ENCODE measurements around the gene UBE3C. TPM values are rescaled to one million over a fixed set of nuclear protein-coding genes. Genes with fewer than 3 reads are reported as not detected.

UBE3C gene
- total and polyA plus RNA-seq, 2 of the 13 experiments (the other 11 are each of a cell fraction or from before 2014, with no cell fraction given) = 27.0 to 48.2 TPM

GRCh38 chr7:157273208-157274093 lies 134.7 kb downstream of the UBE3C start (continued):
- TF ChIP-seq ZNF598 (CRISPR knock-in tag; IDR thresholded peaks at IDR 0.05; ENCODE audit: borderline replicate concordance) (0 out of 2 replicates have a peak, but pooled peaks have one; percentile 42), HHEX (CRISPR knock-in tag; IDR thresholded peaks at IDR 0.05) (no peak), ZNF782 (CRISPR knock-in tag; IDR thresholded peaks at IDR 0.05; ENCODE audit: borderline replicate concordance) (0 out of 2 replicates have a peak, but pooled peaks have one; percentile 27), ZNF441 (CRISPR knock-in tag; IDR thresholded peaks at IDR 0.05; ENCODE audit: borderline replicate concordance) (no peak), ZFP1 (CRISPR knock-in tag; IDR thresholded peaks at IDR 0.05) (no peak), PATZ1 (CRISPR knock-in tag; IDR thresholded peaks at IDR 0.05) (peak; percentile 45), MBD4 (IDR thresholded peaks at IDR 0.05; ENCODE audit: borderline replicate concordance, low read length) (no peak), MTF1 (CRISPR knock-in tag; IDR thresholded peaks at IDR 0.05) (no peak), MZF1 (CRISPR knock-in tag; IDR thresholded peaks at IDR 0.05; ENCODE audit: borderline replicate concordance) (no peak), SOX13 (IDR thresholded peaks at IDR 0.05) (no peak), SOX13 (CRISPR knock-in tag; conservative IDR thresholded peaks at IDR 0.05 in 1 of 2, IDR thresholded peaks at IDR 0.05 in 1 of 2) (0 out of 4 replicates have a peak, but pooled peaks of 1 of the 2 experiments have one; percentile 11), GABPA (IDR thresholded peaks at IDR 0.05; ENCODE audit: low read depth, low read length) (no peak), GABPA (CRISPR knock-in tag; IDR thresholded peaks at IDR 0.05; ENCODE audit: low read depth) (no peak), MIER2 (CRISPR knock-in tag; IDR thresholded peaks at IDR 0.05) (no peak), ZC3H4 (CRISPR knock-in tag; IDR thresholded peaks at IDR 0.05; ENCODE audit: borderline replicate concordance) (no peak), ZNF318 (CRISPR knock-in tag; IDR thresholded peaks at IDR 0.05) (no peak), SKIL (CRISPR knock-in tag; IDR thresholded peaks at IDR 0.05; ENCODE audit: borderline replicate concordance) (peak; percentile 21; the same call in 1 of the 2 replicates)

Data from HepG2 (cell line).